H1 (cell line): ENCODE measurements around the gene RPS6KL1. TPM values are rescaled to one million over a fixed set of nuclear protein-coding genes. Genes with fewer than 3 reads are reported as not detected.

Experiments
- CTCF ChIA-PET: fragments of 300-600 bp; sonication (Branson Sonifier 250); formaldehyde crosslinking; loops from one replicate; lab custom pipeline; 2021; ENCODE audit not compliant: partially characterized antibody; lab: Charles Lee
- POLR2A ChIA-PET: fragments of 300-600 bp; sonication (Branson Sonifier 250); formaldehyde crosslinking; loops from one replicate; lab custom pipeline; 2021; ENCODE audit warnings: inconsistent platforms; ENCODE audit not compliant: partially characterized antibody; lab: Charles Lee
- DNase-seq, 2 experiments: peaks; one replicate each; pipeline versions ENCODE4 v3.0.0 to v3.0.0-alpha.2; 2010 to 2022; ENCODE audit warnings: low spot score in 2 of 2, low read depth in 1 of 2, mixed read lengths in 1 of 2
- FAIRE-seq: peaks from 2 replicates; lab custom pipeline; 2011; peaks lifted over from hg19 to GRCh38; lab: Jason Lieb, UNC
- H2AFZ ChIP-seq: 2 replicates; pipeline ENCODE4 v1.8.1; 2012; ENCODE audit warnings: low read length, inconsistent platforms
- H2AK5ac ChIP-seq: 2 replicates; pipeline ENCODE4 v1.6.1; 2013; ENCODE audit warnings: low read depth, low read length
- H2BK120ac ChIP-seq: replicated peaks from 2 replicates; pipeline ENCODE3; 2013; ENCODE audit warnings: low read depth, low read length, inconsistent platforms
- H2BK12ac ChIP-seq: 2 replicates; pipeline ENCODE4 v1.6.1; 2013; ENCODE audit warnings: low read depth, low read length
- H2BK15ac ChIP-seq: 2 replicates; pipeline ENCODE4 v1.6.1; 2013; ENCODE audit warnings: low read length
- H2BK20ac ChIP-seq: 2 replicates; pipeline ENCODE4 v1.6.1; 2013; ENCODE audit warnings: low read length
- H2BK5ac ChIP-seq: 2 replicates; pipeline ENCODE4 v1.6.1; 2013; ENCODE audit warnings: low read depth, low read length
- H3K14ac ChIP-seq: 2 replicates; pipeline ENCODE4 v1.6.1; 2013; ENCODE audit warnings: inconsistent platforms; ENCODE audit not compliant: insufficient read length
- H3K18ac ChIP-seq: 2 replicates; pipeline ENCODE4 v1.6.1; 2013; ENCODE audit warnings: low read length; ENCODE audit errors: extremely low read depth
- H3K23ac ChIP-seq: 2 replicates; pipeline ENCODE4 v1.6.1; 2013; ENCODE audit warnings: inconsistent platforms; ENCODE audit not compliant: insufficient read length
- H3K23me2 ChIP-seq: 2 replicates; pipeline ENCODE4 v1.6.1; 2013; ENCODE audit warnings: low read depth, low read length
- H3K27ac ChIP-seq: 2 replicates; pipeline ENCODE4 v1.6.1; 2011; ENCODE audit warnings: low read depth, low read length, inconsistent platforms
- H3K27me3 ChIP-seq, 4 experiments: replicated peaks in 1 of 4; 1 replicate in 1 of 4; 2 replicates in 3 of 4; pipeline versions ENCODE4 v1.6.1 to v1.8.1; 2011 to 2013; ENCODE audit warnings: low read length in 3 of 4, mild to moderate bottlenecking in 3 of 4, inconsistent platforms in 2 of 4, mixed read lengths in 2 of 4, moderate library complexity in 1 of 4; ENCODE audit not compliant: control insufficient read depth in 3 of 4, insufficient read depth in 3 of 4; ENCODE audit errors: extremely low read depth in 1 of 4
- H3K36me3 ChIP-seq, 4 experiments: 2 replicates each; pipeline versions ENCODE4 v1.6.1 to v1.8.1; 2011 to 2013; ENCODE audit warnings: mild to moderate bottlenecking in 4 of 4, low read length in 3 of 4, moderate library complexity in 2 of 4, control low read depth in 1 of 4, inconsistent platforms in 1 of 4; ENCODE audit not compliant: insufficient read depth in 4 of 4, control insufficient read depth in 2 of 4
- H3K4ac ChIP-seq: replicated peaks from 2 replicates; pipeline ENCODE3; 2013; ENCODE audit warnings: low read length, low read depth, mixed read lengths, inconsistent platforms; ENCODE audit not compliant: insufficient read length
- H3K4me1 ChIP-seq, 4 experiments: replicated peaks in 1 of 4; 1 replicate in 1 of 4; 2 replicates in 3 of 4; pipeline versions ENCODE4 v1.6.1 to v1.8.1; 2011 to 2013; ENCODE audit warnings: low read length in 3 of 4, inconsistent platforms in 2 of 4, mixed read lengths in 1 of 4; ENCODE audit not compliant: insufficient read depth in 4 of 4, control insufficient read depth in 3 of 4
- H3K4me2 ChIP-seq, 2 experiments: 2 replicates each; pipeline versions ENCODE4 v1.6.1 to v1.8.1; 2011 to 2013; ENCODE audit warnings: low read depth in 2 of 2, low read length in 2 of 2, control low read depth in 1 of 2, inconsistent platforms in 1 of 2, mild to moderate bottlenecking in 1 of 2; ENCODE audit not compliant: insufficient read depth in 1 of 2
- H3K4me3 ChIP-seq, 4 experiments: fragments of 200-600, 300-600 bp in 1 of 4; sonication (generic), shearing (Covaris generic), sonication (Bioruptor Twin) in 1 of 4; 2 replicates each; pipeline versions ENCODE4 v1.5.1 to v1.8.1; 2011 to 2016; ENCODE audit warnings: low read length in 4 of 4, low read depth in 3 of 4, control low read depth in 2 of 4, inconsistent platforms in 2 of 4, mild to moderate bottlenecking in 2 of 4, mixed read lengths in 1 of 4, moderate library complexity in 1 of 4; ENCODE audit not compliant: insufficient read depth in 2 of 4; ENCODE audit errors: extremely low read depth in 1 of 4
- H3K56ac ChIP-seq: replicated peaks from 2 replicates; pipeline ENCODE3; 2013; ENCODE audit warnings: low read depth, mild to moderate bottlenecking, mixed read lengths, low read length, inconsistent platforms; ENCODE audit not compliant: insufficient read length
- H3K79me1 ChIP-seq: 2 replicates; pipeline ENCODE4 v1.6.1; 2013; ENCODE audit warnings: low read depth, low read length, control low read depth
- H3K79me2 ChIP-seq, 2 experiments: 2 replicates each; pipeline versions ENCODE4 v1.6.1 to v1.8.1; 2012 to 2013; ENCODE audit warnings: low read length in 2 of 2, mild to moderate bottlenecking in 2 of 2, inconsistent platforms in 1 of 2; ENCODE audit not compliant: insufficient read depth in 2 of 2, control insufficient read depth in 1 of 2
- H3K9ac ChIP-seq, 4 experiments: replicated peaks in 1 of 4; 1 replicate in 1 of 4; 2 replicates in 3 of 4; pipeline versions ENCODE4 v1.6.1 to v1.8.1; 2011 to 2013; ENCODE audit warnings: low read depth in 3 of 4, low read length in 3 of 4, control low read depth in 2 of 4, mild to moderate bottlenecking in 2 of 4, moderate library complexity in 2 of 4, inconsistent platforms in 1 of 4; ENCODE audit errors: extremely low read depth in 1 of 4
- H3K9me3 ChIP-seq, 2 experiments: 2 replicates each; pipeline versions ENCODE4 v1.6.1 to v1.8.1; 2012 to 2013; ENCODE audit warnings: mild to moderate bottlenecking in 2 of 2, moderate library complexity in 2 of 2, control low read depth in 1 of 2, inconsistent platforms in 1 of 2, low read depth in 1 of 2, low read length in 1 of 2, mixed read lengths in 1 of 2; ENCODE audit not compliant: insufficient read depth in 2 of 2
- H4K20me1 ChIP-seq, 2 experiments: replicated peaks in 1 of 2; 2 replicates each; pipeline versions ENCODE3 to v1.8.1; 2011 to 2013; ENCODE audit warnings: inconsistent platforms in 2 of 2, low read length in 2 of 2, mild to moderate bottlenecking in 1 of 2; ENCODE audit not compliant: insufficient read depth in 2 of 2, control insufficient read depth in 1 of 2
- H4K5ac ChIP-seq: 2 replicates; pipeline ENCODE4 v1.6.1; 2013; ENCODE audit warnings: low read length, low read depth, mixed read lengths, inconsistent platforms; ENCODE audit not compliant: insufficient read length
- H4K8ac ChIP-seq: 2 replicates; pipeline ENCODE4 v1.8.0; 2013; ENCODE audit warnings: mild to moderate bottlenecking, moderate library complexity, low read length, inconsistent platforms; ENCODE audit not compliant: insufficient read depth; ENCODE audit errors: extremely low read depth
- H4K91ac ChIP-seq: replicated peaks from 2 replicates; pipeline ENCODE3; 2013; ENCODE audit warnings: low read length, mixed read lengths, inconsistent platforms; ENCODE audit not compliant: insufficient read length
- BCL11A ChIP-seq, 2 experiments: IDR thresholded peaks; one replicate each; pipeline ENCODE4 v1.6.1; 2011; ENCODE audit warnings: low read depth in 2 of 2, low read length in 2 of 2, mild to moderate bottlenecking in 2 of 2
- BRCA1 ChIP-seq: IDR thresholded peaks from 2 replicates; pipeline ENCODE4 v1.6.1; 2012; ENCODE audit warnings: low read depth, low read length, improper control_type of control experiment
- CBX5 ChIP-seq: fragments of 300-800, 300-1000 bp; sonication (generic); IDR thresholded peaks from 2 replicates; pipeline ENCODE4 v1.7.1; 2016; ENCODE audit warnings: antibody characterized with exemption, low read length, low read depth
- HDAC2 ChIP-seq, 2 experiments: fragments of 300-600 bp in 1 of 2; sonication (generic) in 1 of 2; IDR thresholded peaks; 2 replicates each; pipeline ENCODE4 v1.6.1; 2011 to 2012; ENCODE audit warnings: low read depth in 2 of 2, low read length in 2 of 2, mild to moderate bottlenecking in 2 of 2, moderate library complexity in 2 of 2, borderline replicate concordance in 1 of 2, inconsistent platforms in 1 of 2
- MAFK ChIP-seq: IDR thresholded peaks from 2 replicates; pipeline ENCODE4 v1.6.1; 2012; ENCODE audit warnings: low read depth, mild to moderate bottlenecking, improper control_type of control experiment, low read length
- MAX ChIP-seq: IDR thresholded peaks from 2 replicates; pipeline ENCODE4 v1.6.1; 2012; ENCODE audit warnings: inconsistent platforms
- RBBP5 ChIP-seq: IDR thresholded peaks from 2 replicates; pipeline ENCODE4 v1.7.1; 2012; ENCODE audit warnings: low read depth, mild to moderate bottlenecking, inconsistent platforms, low read length, moderate library complexity, borderline replicate concordance
- TAF7 ChIP-seq: optimal IDR thresholded peaks from 2 replicates; pipeline ENCODE3; 2011; ENCODE audit warnings: low read depth, mild to moderate bottlenecking, inconsistent platforms, low read length, moderate library complexity, borderline replicate concordance
- TEAD4 ChIP-seq: IDR thresholded peaks from 2 replicates; pipeline ENCODE4 v1.6.1; 2012; ENCODE audit warnings: low read depth, low read length, inconsistent platforms, mixed read lengths
- WGBS, 2 experiments: shearing (Covaris generic) in 1 of 2; methylation state at CpG; one replicate each; pipeline versions ENCODE4 v1.1.6 to v1.1.7; 2013 to 2015; ENCODE audit warnings: low lambda C conversion rate in 2 of 2, mixed read lengths in 2 of 2, inconsistent platforms in 1 of 2, low coverage in 1 of 2, missing lambda C conversion rate in 1 of 2; ENCODE audit not compliant: insufficient replicate concordance in 2 of 2, insufficient coverage in 1 of 2, insufficient read length in 1 of 2; ENCODE audit errors: extremely low coverage in 1 of 2, missing lambda C conversion rate in 1 of 2; 5-methylcytosine and 5-hydroxymethylcytosine counted together
- polyA plus RNA-seq, 7 experiments: library from polyadenylated mRNA; depleted of rRNA in 3 of 7; stranded (reverse) in 5 of 7; unstranded in 2 of 7; fragments of >200 nt in 5 of 7; fragments of 200-250 nt in 2 of 7; gene quantifications; 1 replicate in 5 of 7; 2 replicates in 1 of 7; 4 replicates in 1 of 7; pipeline versions ENCODE4 v1.2.1 to v1.2.3, GENCODE V29; 2011 to 2013; ENCODE audit warnings: missing spikeins in 2 of 7, mixed read lengths in 2 of 7
- total RNA-seq: library from RNA; stranded (reverse); fragmentation: NEBNext Ultra II Directional; extraction: Animal tissue kit (Norgen Biotek cat#: 25700); gene quantifications from 2 replicates; pipeline ENCODE4 v1.2.1, GENCODE V29; 2021

RPS6KL1 gene
- total and polyA plus RNA-seq, 2 of the 8 experiments (the other 6 are each of a cell fraction or from before 2014, with no cell fraction given), result 9.8 to 13.8 TPM

- Histone ChIP-seq H3K23me2 (peaks cover 2% of the 10 kb centered on the region; the same call in 1 of the 2 replicates), H3K27ac (no peak overlapping the region), H3K36me3 (peaks cover 0 to 3% (median 0%) of the 10 kb centered on the region in 4 experiments; a peak in 3 of 8 replicates), H3K9ac (no peak overlapping the region), H2BK15ac (no peak overlapping the region), H2AFZ (no peak overlapping the region), H3K4me2 (no peak overlapping the region), H4K5ac (no peak overlapping the region), H3K18ac (no peak overlapping the region), H3K4me1 (no peaks in the 10 kb centered on the region; a peak in 1 of 7 replicates), H2AK5ac (no peak overlapping the region), H3K14ac (no peak overlapping the region), H2BK120ac (no peak overlapping the region), H4K20me1 (no peaks in the 10 kb centered on the region), H3K4ac (no peak overlapping the region), H3K79me2 (no peaks in the 10 kb centered on the region), H2BK5ac (no peak overlapping the region), H3K27me3 (0 out of 7 replicates have a peak, but pooled peaks cover 0 to 2% (median 0%) of the 10 kb centered on the region in 4 experiments), H2BK20ac (no peak overlapping the region), H2BK12ac (no peak overlapping the region), H3K9me3 (no peaks in the 10 kb centered on the region), H4K8ac (no peak overlapping the region), H3K4me3 (no peak overlapping the region), H3K56ac (no peak overlapping the region), H3K23ac (no peak overlapping the region), H3K79me1 (no peaks in the 10 kb centered on the region), H4K91ac (no peak overlapping the region)
- ChIA-PET POLR2A (interaction anchor here (1.8 to 3.6 kb wide), 3 partner anchors 12 to 41 kb away, joined by 4 to 16 read pairs (median 4); no protein-coding TSS in a partner anchor), CTCF (interaction anchor here (2.5 to 4.3 kb wide), 5 partner anchors 10 to 168 kb away, joined by 15 to 36 read pairs (median 19); no protein-coding TSS in a partner anchor)
- FAIRE-seq (no peak), DNase-seq (no peak)
- 82% methylated on average over 18 of the region's 19 CpGs; no CpG with 5 or more reads in 1 of the 2 experiments for WGBS, 2 experiments
- TF ChIP-seq CBX5 (no peak), BRCA1 (no peak), RBBP5 (no peak), TEAD4 (no peak), HDAC2 (IDR thresholded peaks at IDR 0.05; ENCODE audit: borderline replicate concordance in 1 of 2, low read depth in 2 of 2, low read length in 2 of 2) (no peak), MAFK (no peak), TAF7 (no peak), MAX (no peak), BCL11A (IDR thresholded peaks at IDR 0.05; ENCODE audit: low read depth in 2 of 2, low read length in 2 of 2) (no peak)
Observed at GRCh38 chr14:74921053-74921620, 1.9 kb downstream of the RPS6KL1 start.
